Measurements from ENCODE around the gene RRAS.

GRCh38 chr19:49629659-49630058, 10.3 kb downstream of the RRAS start:
- no peak for TF ChIP-seq CTCF (IDR thresholded peaks at IDR 0.05)
- no peak for TF ChIP-seq EP300 (IDR thresholded peaks at IDR 0.05)

All from ovary (tissue), 3 donors.